NCI-H1417 (cell line): ENCODE data around the gene CYP8B1.
A peak's percentile ranks its signal among the peaks of the same experiment; 100 is the strongest.

Experiments used
- DNase-seq, 3 experiments: peaks; one replicate each; lab custom pipeline; 2025; lab: John Stamatoyannopoulos, UW

The CYP8B1 gene

GRCh38 chr3:42853739-42854302 is 21.9 kb downstream of the CYP8B1 start:
- peak in 2 of 3 experiments; percentile 29 to 39 for DNase-seq

GRCh38 chr3:42853056-42853455 is 22.6 kb downstream of the CYP8B1 start:
- no peak for DNase-seq

GRCh38 chr3:42852441-42852840 is 23.2 kb downstream of the CYP8B1 start:
- DNase-seq: no peak

- DNase-seq: no peak
These were observed 24.3 kb downstream of the CYP8B1 start for GRCh38 chr3:42851228-42851834.

- DNase-seq: no peak
These were observed 25.4 kb downstream of the CYP8B1 start for GRCh38 chr3:42850263-42850662.

GRCh38 chr3:42849017-42849416 is 26.7 kb downstream of the CYP8B1 start:
- DNase-seq: no peak

- DNase-seq: no peak
These were observed 27.9 kb downstream of the CYP8B1 start for GRCh38 chr3:42847731-42848130.

GRCh38 chr3:42846685-42847522 is 28.8 kb downstream of the CYP8B1 start:
- no peak for DNase-seq

- DNase-seq: no peak
These were observed 30.9 kb downstream of the CYP8B1 start for GRCh38 chr3:42844815-42845214.

GRCh38 chr3:42844412-42844713 is 31.3 kb downstream of the CYP8B1 start:
- no peak for DNase-seq

- DNase-seq: no peak
These were observed 31.8 kb downstream of the CYP8B1 start for GRCh38 chr3:42843713-42844411.

- DNase-seq: no peak
These were observed 34.3 kb downstream of the CYP8B1 start for GRCh38 chr3:42841332-42841731.

GRCh38 chr3:42839616-42840015 is 36.1 kb downstream of the CYP8B1 start:
- DNase-seq: peak; percentile 5 to 63 (median 14)

GRCh38 chr3:42838571-42838970 is 37.1 kb downstream of the CYP8B1 start:
- no peak for DNase-seq

- DNase-seq: no peak
These were observed 39.2 kb downstream of the CYP8B1 start for GRCh38 chr3:42836150-42837123.

GRCh38 chr3:42831321-42831713 is 44.4 kb downstream of the CYP8B1 start:
- DNase-seq: peak; percentile 35 to 70 (median 70)

GRCh38 chr3:42830437-42831320 is 45.0 kb downstream of the CYP8B1 start:
- DNase-seq: peak; percentile 23 to 73 (median 28)

- DNase-seq: no peak
These were observed 45.8 kb downstream of the CYP8B1 start for GRCh38 chr3:42829628-42830436.

- no peak for DNase-seq
These were observed 46.5 kb downstream of the CYP8B1 start for GRCh38 chr3:42829083-42829627.
